Loucy (cell line): ENCODE results near the gene DOCK3.

Source experiments
- CTCF ChIP-seq: fragments of 200-600 bp; sonication (generic); conservative IDR thresholded peaks from 2 replicates; pipeline ENCODE4 v1.5.1; 2014; ENCODE audit warnings: mild to moderate bottlenecking, antibody characterized with exemption, low read length
- EZH2phosphoT487 ChIP-seq: fragments of 200-600 bp; IDR thresholded peaks from 2 replicates; pipeline ENCODE4 v1.6.1; 2018; ENCODE audit warnings: antibody characterized with exemption, mild to moderate bottlenecking, moderate library complexity, borderline replicate concordance

GRCh38 chr3:51378726-51379125 lies 704.0 kb downstream of the DOCK3 start:
- TF ChIP-seq EZH2phosphoT487 = no peak
- no peak for TF ChIP-seq CTCF
